Coronary artery (tissue), 2 donors: ENCODE data around the gene ANKS1B.

Experiments
- DNase-seq: peaks from one replicate; pipeline ENCODE4 v3.0.0-alpha.2; 2017; ENCODE audit warnings: low spot score
- H3K27ac ChIP-seq, 2 donors: fragments of 200-600 bp; sonication (generic); one replicate each; pipeline ENCODE4 v1.5.1; 2016 to 2019
- H3K4me3 ChIP-seq: fragments of 200-600 bp; sonication (generic); 2 replicates; pipeline ENCODE4 v1.5.1; 2016; ENCODE audit warnings: mild to moderate bottlenecking, moderate library complexity
- CTCF ChIP-seq: fragments of 200-600 bp; sonication (generic); IDR thresholded peaks from one replicate; pipeline ENCODE4 v1.5.1; 2019; ENCODE audit warnings: antibody characterized with exemption

ANKS1B gene

GRCh38 chr12:99765469-99766114, 219.1 kb downstream of the ANKS1B start:
- TF ChIP-seq CTCF: no peak
- peak overlapping the region; percentile 7 to 15 for H3K27ac ChIP-seq
- peak overlapping the region; percentile 27 for H3K4me3 ChIP-seq
- DNase-seq: no peak

GRCh38 chr12:99759444-99759843, 225.3 kb downstream of the ANKS1B start:
- no peak overlapping the region for H3K27ac ChIP-seq
- H3K4me3 ChIP-seq: no peak overlapping the region
- TF ChIP-seq CTCF: no peak
- no peak for DNase-seq

GRCh38 chr12:99758997-99759396, 225.7 kb downstream of the ANKS1B start:
- Histone ChIP-seq H3K4me3 (no peak overlapping the region), H3K27ac (no peak overlapping the region)
- DNase-seq: no peak
- TF ChIP-seq CTCF: no peak

GRCh38 chr12:99752740-99753139, 232.0 kb downstream of the ANKS1B start:
- no peak overlapping the region for H3K27ac ChIP-seq
- DNase-seq: no peak
- no peak overlapping the region for H3K4me3 ChIP-seq
- TF ChIP-seq CTCF: no peak

GRCh38 chr12:99746538-99746937, 238.2 kb downstream of the ANKS1B start:
- TF ChIP-seq CTCF: no peak
- H3K27ac ChIP-seq: no peak overlapping the region
- no peak for DNase-seq
- no peak overlapping the region for H3K4me3 ChIP-seq

- Histone ChIP-seq H3K4me3 (no peak overlapping the region), H3K27ac (no peak overlapping the region)
- DNase-seq: no peak
- no peak for TF ChIP-seq CTCF
Observed at GRCh38 chr12:99745895-99746294, 238.8 kb downstream of the ANKS1B start.

- no peak for DNase-seq
- no peak overlapping the region for H3K27ac ChIP-seq
- no peak overlapping the region for H3K4me3 ChIP-seq
- no peak for TF ChIP-seq CTCF
Observed at GRCh38 chr12:99745121-99745520, 239.6 kb downstream of the ANKS1B start.
